ENCODE data around the gene TAF4.
A peak's percentile ranks its signal among the peaks of the same experiment; 100 is the strongest.

Gene TAF4

DNA sequence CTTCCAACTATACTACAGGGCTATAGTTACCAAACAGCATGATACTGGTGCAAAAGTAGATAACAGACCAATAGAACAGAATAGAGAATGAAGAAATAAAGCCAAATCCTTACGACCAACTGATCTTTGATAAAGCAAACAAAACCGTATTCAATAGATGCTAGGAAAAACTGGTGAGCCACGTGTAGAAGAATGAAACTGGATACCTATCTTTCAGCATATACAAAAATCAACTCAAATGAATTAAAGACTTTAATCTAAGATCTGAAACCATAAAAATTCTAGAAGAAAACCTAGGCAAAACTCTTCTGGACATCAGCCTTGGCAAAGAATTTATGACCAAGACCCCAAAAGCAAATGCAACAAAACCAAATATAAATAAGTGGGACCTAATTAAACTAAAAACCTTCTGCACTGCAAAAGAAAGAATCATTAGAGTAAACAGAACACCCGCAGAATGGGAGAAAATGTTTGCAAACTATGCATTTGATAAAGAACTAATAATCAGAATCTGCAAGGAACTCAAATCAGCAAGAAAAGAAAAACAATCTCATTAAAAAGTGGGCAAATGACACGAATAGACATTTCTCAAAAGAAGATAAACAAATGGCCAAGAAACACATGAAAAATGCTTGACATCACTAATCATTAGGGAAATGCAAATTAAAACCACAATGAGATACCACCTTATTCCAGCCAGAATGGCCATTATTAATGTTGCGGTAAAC lies 109.8 kb downstream of the TAF4 start:
- H3K4me1 ChIP-seq (ENCODE audit: insufficient read depth, insufficient read length): peaks cover 6% of the 10 kb centered on the region
- TF ChIP-seq YY1 (IDR thresholded peaks at IDR 0.05; ENCODE audit: insufficient read depth, insufficient read length): no peak
- no peak for TF ChIP-seq ZNF274 (IDR thresholded peaks at IDR 0.05; ENCODE audit: low read depth, low read length)
- H3K36me3 ChIP-seq (ENCODE audit: insufficient read depth, insufficient read length, low read length): no peaks in the 10 kb centered on the region
- H3K9ac ChIP-seq (ENCODE audit: insufficient read length, low read depth): no peak overlapping the region
- H3K27me3 ChIP-seq (ENCODE audit: insufficient read depth, insufficient read length): peaks cover 19% of the 10 kb centered on the region
- no peak for DNase-seq (ENCODE audit: low read depth, low spot score)
- H3K9me3 ChIP-seq (ENCODE audit: insufficient read depth, low read length): no peaks in the 10 kb centered on the region
- no peak overlapping the region for H3K4me3 ChIP-seq (ENCODE audit: insufficient read length, low read depth)

DNA sequence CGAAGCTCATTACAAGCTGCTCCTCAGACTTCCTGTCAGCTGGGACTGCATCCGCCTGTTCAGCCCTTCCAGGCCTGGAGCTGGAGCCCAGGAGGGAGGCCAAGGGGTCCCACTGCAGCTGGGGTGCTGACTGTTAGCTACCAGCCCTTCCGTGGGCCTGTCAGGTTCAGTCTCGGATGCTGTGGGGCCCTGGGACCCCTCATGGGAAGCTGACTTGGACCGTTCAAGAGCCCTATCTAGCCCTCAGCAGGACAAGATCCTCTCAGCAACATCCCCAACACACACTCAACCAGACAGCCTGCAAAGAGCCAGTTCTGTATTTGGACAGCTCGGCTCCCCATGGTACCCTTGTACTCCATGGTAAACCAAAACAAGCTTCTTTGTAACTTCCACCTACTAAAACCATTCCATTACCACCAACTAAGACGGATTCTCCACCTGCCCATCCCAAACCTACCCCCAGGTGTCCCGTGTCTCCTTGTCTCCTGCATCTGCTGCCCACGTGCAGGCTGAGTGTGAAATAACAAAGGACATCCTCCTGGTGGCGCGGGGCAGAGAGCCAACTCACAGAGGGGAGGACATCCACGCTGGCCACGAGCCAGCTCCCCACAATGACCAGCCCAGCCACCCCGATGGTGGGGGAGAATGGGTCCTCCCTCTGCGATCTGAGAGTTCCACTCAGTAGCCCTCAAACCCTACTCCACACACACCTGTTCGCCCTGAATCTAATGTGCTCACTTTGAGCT lies 111.2 kb downstream of the TAF4 start:
- H3K4me3 ChIP-seq (ENCODE audit: insufficient read length, low read depth): no peak overlapping the region
- H3K36me3 ChIP-seq (ENCODE audit: insufficient read depth, insufficient read length, low read length): no peaks in the 10 kb centered on the region
- peaks cover 16% of the 10 kb centered on the region for H3K4me1 ChIP-seq (ENCODE audit: insufficient read depth, insufficient read length)
- H3K27me3 ChIP-seq (ENCODE audit: insufficient read depth, insufficient read length): peaks cover 24% of the 10 kb centered on the region
- H3K9me3 ChIP-seq (ENCODE audit: insufficient read depth, low read length): no peaks in the 10 kb centered on the region
- TF ChIP-seq SUZ12 (IDR thresholded peaks at IDR 0.05; ENCODE audit: extremely low read depth, insufficient read depth, insufficient read length) (no peak), ZNF274 (IDR thresholded peaks at IDR 0.05; ENCODE audit: low read depth, low read length) (no peak), YY1 (IDR thresholded peaks at IDR 0.05; ENCODE audit: insufficient read depth, insufficient read length) (no peak)
- no peak overlapping the region for H3K9ac ChIP-seq (ENCODE audit: insufficient read length, low read depth)
- no peak for DNase-seq (ENCODE audit: low read depth, low spot score)

GRCh38 chr20:61953037-61954021 lies 112.4 kb downstream of the TAF4 start:
- peaks cover 16% of the 10 kb centered on the region for H3K4me1 ChIP-seq (ENCODE audit: insufficient read depth, insufficient read length)
- H3K36me3 ChIP-seq (ENCODE audit: insufficient read depth, insufficient read length, low read length): no peaks in the 10 kb centered on the region
- DNase-seq (ENCODE audit: low read depth, low spot score): no peak

DNA sequence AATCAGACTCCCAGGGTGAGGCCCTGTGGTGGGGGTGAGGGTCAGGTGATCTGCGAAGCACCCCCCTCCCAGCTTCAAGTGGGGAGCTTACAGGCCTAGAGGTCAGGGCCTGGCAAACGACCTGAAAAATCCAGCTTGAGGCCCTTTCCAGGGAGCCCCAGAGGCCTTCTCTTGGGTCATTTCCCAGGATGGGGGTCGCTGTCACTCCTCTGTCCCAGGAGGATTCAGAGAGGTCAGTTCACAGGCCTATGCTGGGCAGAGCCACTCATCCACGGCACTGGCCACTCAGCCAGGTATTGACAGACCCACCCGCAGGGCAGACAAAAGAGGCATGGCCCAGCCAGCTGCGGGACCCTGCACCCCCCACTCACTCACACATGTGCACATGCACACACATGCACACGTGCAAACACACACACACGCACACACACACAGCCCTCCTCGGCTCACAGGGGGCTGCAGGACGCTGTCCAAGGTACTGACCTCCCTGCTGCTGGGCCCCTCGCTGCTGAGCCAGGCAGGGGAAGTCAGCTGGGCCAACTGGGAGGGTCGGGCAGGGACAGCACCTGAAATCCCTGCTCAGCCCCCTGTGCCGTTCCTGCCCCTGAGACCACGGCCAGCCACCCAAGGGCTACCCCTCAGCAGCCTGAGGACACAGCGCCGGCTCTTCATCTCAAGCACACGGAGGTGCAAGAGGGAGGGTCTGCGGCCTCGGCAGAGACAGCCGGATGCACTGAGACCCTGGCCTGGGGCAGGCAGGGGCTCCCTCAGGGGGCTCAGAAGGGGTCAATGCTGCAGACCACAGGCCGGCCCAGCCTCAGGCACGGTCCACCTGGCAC lies 113.8 kb downstream of the TAF4 start:
- no peak for TF ChIP-seq ZNF274 (IDR thresholded peaks at IDR 0.05; ENCODE audit: low read depth, low read length)
- TF ChIP-seq SUZ12 (IDR thresholded peaks at IDR 0.05; ENCODE audit: extremely low read depth, insufficient read depth, insufficient read length): no peak
- TF ChIP-seq YY1 (IDR thresholded peaks at IDR 0.05; ENCODE audit: insufficient read depth, insufficient read length): no peak
- H3K36me3 ChIP-seq (ENCODE audit: insufficient read depth, insufficient read length, low read length): no peaks in the 10 kb centered on the region
- H3K27me3 ChIP-seq (ENCODE audit: insufficient read depth, insufficient read length): peaks cover 24% of the 10 kb centered on the region
- H3K4me3 ChIP-seq (ENCODE audit: insufficient read length, low read depth): no peak overlapping the region
- no peaks in the 10 kb centered on the region for H3K9me3 ChIP-seq (ENCODE audit: insufficient read depth, low read length)
- H3K9ac ChIP-seq (ENCODE audit: insufficient read length, low read depth): no peak overlapping the region
- peak; percentile 60 for DNase-seq (ENCODE audit: low read depth, low spot score)
- peaks cover 16% of the 10 kb centered on the region for H3K4me1 ChIP-seq (ENCODE audit: insufficient read depth, insufficient read length)

More at GRCh38 chr20:61953037-61954021, 112.4 kb downstream of the TAF4 start:
- Histone ChIP-seq H3K9ac (ENCODE audit: insufficient read length, low read depth) (no peak overlapping the region), H3K9me3 (ENCODE audit: insufficient read depth, low read length) (no peaks in the 10 kb centered on the region), H3K27me3 (ENCODE audit: insufficient read depth, insufficient read length) (peaks cover 24% of the 10 kb centered on the region), H3K4me3 (ENCODE audit: insufficient read length, low read depth) (no peak overlapping the region)
- TF ChIP-seq ZNF274 (IDR thresholded peaks at IDR 0.05; ENCODE audit: low read depth, low read length) (no peak), SUZ12 (IDR thresholded peaks at IDR 0.05; ENCODE audit: extremely low read depth, insufficient read depth, insufficient read length) (no peak), YY1 (IDR thresholded peaks at IDR 0.05; ENCODE audit: insufficient read depth, insufficient read length) (no peak)

DNA sequence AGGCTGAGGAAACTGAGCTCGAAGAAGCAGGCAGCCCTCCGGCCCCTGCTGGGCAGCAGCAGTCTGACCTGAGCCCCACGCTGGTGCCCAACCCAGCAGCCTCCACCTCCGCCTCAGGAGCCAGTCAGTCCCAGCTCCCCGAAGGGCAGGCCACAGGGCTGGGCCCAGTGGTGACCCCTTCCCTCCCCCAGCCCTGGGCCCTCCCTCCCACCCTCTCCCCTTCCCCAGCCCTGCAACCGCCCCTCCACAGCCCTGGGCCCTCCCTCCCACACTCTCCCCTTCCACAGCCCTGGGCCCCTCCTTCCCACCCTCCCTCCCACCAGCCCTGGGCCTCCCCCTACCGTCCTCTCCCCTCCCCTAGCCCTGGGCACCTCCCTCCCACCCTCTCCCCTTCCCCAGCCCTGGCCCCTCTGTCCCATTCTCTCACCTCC lies 115.0 kb downstream of the TAF4 start:
- H3K27me3 ChIP-seq (ENCODE audit: insufficient read depth, insufficient read length): peaks cover 24% of the 10 kb centered on the region
- no peak overlapping the region for H3K4me3 ChIP-seq (ENCODE audit: insufficient read length, low read depth)
- DNase-seq (ENCODE audit: low read depth, low spot score): no peak
- H3K9me3 ChIP-seq (ENCODE audit: insufficient read depth, low read length): no peaks in the 10 kb centered on the region
- peaks cover 16% of the 10 kb centered on the region for H3K4me1 ChIP-seq (ENCODE audit: insufficient read depth, insufficient read length)
- TF ChIP-seq YY1 (IDR thresholded peaks at IDR 0.05; ENCODE audit: insufficient read depth, insufficient read length) (no peak), SUZ12 (IDR thresholded peaks at IDR 0.05; ENCODE audit: extremely low read depth, insufficient read depth, insufficient read length) (no peak), ZNF274 (IDR thresholded peaks at IDR 0.05; ENCODE audit: low read depth, low read length) (no peak)
- no peaks in the 10 kb centered on the region for H3K36me3 ChIP-seq (ENCODE audit: insufficient read depth, insufficient read length, low read length)
- H3K9ac ChIP-seq (ENCODE audit: insufficient read length, low read depth): peak overlapping the region; percentile 32

Measured in NT2/D1 (cell line).